CD1c-positive myeloid dendritic cell (primary cell): ENCODE data around the gene C12orf76.
"Not testable (repeated sequence)": the region's sequence is repeated elsewhere in the genome, so short reads cannot be mapped to it uniquely, and the experiment has no call there.

Experiments used
- DNase-seq: peaks from one replicate; pipeline ENCODE4 v3.0.0-alpha.2; 2016; ENCODE audit errors: extremely low spot score

C12orf76 gene

GRCh38 chr12:110065540-110065939 is 17.2 kb upstream of the C12orf76 start:
- peak; percentile 59 for DNase-seq

GRCh38 chr12:110062241-110062640 is 13.9 kb upstream of the C12orf76 start:
- peak; percentile 24 for DNase-seq

- no peak for DNase-seq
Measured at GRCh38 chr12:110059651-110060000, 11.3 kb upstream of the C12orf76 start.

GRCh38 chr12:110058875-110059615 is 10.7 kb upstream of the C12orf76 start:
- no peak for DNase-seq

GRCh38 chr12:110056643-110057042 is 8.3 kb upstream of the C12orf76 start:
- peak; percentile 38 for DNase-seq

GRCh38 chr12:110055375-110056352 is 7.3 kb upstream of the C12orf76 start:
- DNase-seq: peak; percentile 59

- DNase-seq: no peak
Measured at GRCh38 chr12:110050927-110051326, 2.6 kb upstream of the C12orf76 start.

- not testable (repeated sequence) for DNase-seq
Measured at GRCh38 chr12:110049666-110050065, 1.3 kb upstream of the C12orf76 start.

- peak; percentile 41 for DNase-seq
Measured at GRCh38 chr12:110049034-110049433, 712 bp upstream of the C12orf76 start.

- no peak for DNase-seq
Measured at GRCh38 chr12:110047297-110047940, 903 bp downstream of the C12orf76 start.

GRCh38 chr12:110046451-110047187 is 1.7 kb downstream of the C12orf76 start:
- DNase-seq: no peak

GRCh38 chr12:110042264-110042663 is 6.1 kb downstream of the C12orf76 start:
- DNase-seq: no peak

GRCh38 chr12:110039085-110039807 is 9.1 kb downstream of the C12orf76 start:
- DNase-seq: no peak

- no peak for DNase-seq
Measured at GRCh38 chr12:110038741-110039084, 9.6 kb downstream of the C12orf76 start.

- no peak for DNase-seq
Measured at GRCh38 chr12:110037315-110037714, 11.0 kb downstream of the C12orf76 start.

- no peak for DNase-seq
Measured at GRCh38 chr12:110035534-110036104, 12.7 kb downstream of the C12orf76 start.

GRCh38 chr12:110033888-110034287 is 14.4 kb downstream of the C12orf76 start:
- DNase-seq: no peak

GRCh38 chr12:110029290-110029815 is 19.0 kb downstream of the C12orf76 start:
- DNase-seq: no peak

- DNase-seq: no peak
Measured at GRCh38 chr12:110028323-110028722, 20.0 kb downstream of the C12orf76 start.

GRCh38 chr12:110024051-110024450 is 24.3 kb downstream of the C12orf76 start:
- DNase-seq: no peak
